ENCODE data around the gene NKAIN2.
"Not testable (repeated sequence)": the region's sequence is repeated elsewhere in the genome, so short reads cannot be mapped to it uniquely, and the experiment has no call there.

Gene NKAIN2

GRCh38 chr6:124436803-124437202, 633.1 kb downstream of the NKAIN2 start:
- no peak overlapping the region for H3K27ac Mint-ChIP-seq
- no peaks in the 10 kb centered on the region for H3K27me3 Mint-ChIP-seq
- H3K4me1 Mint-ChIP-seq (ENCODE audit: low read depth), result no peaks in the 10 kb centered on the region
- no peak for DNase-seq
- no peaks in the 10 kb centered on the region for H3K36me3 Mint-ChIP-seq (ENCODE audit: low read depth)
- no peaks in the 10 kb centered on the region for H3K9me3 Mint-ChIP-seq
- H3K4me3 Mint-ChIP-seq, result no peak overlapping the region

GRCh38 chr6:124438546-124439065, 634.9 kb downstream of the NKAIN2 start:
- no peaks in the 10 kb centered on the region for H3K27me3 Mint-ChIP-seq
- H3K4me3 Mint-ChIP-seq, result no peak overlapping the region
- no peaks in the 10 kb centered on the region for H3K4me1 Mint-ChIP-seq (ENCODE audit: low read depth)
- DNase-seq, result no peak
- no peaks in the 10 kb centered on the region for H3K9me3 Mint-ChIP-seq
- no peak overlapping the region for H3K27ac Mint-ChIP-seq
- no peaks in the 10 kb centered on the region for H3K36me3 Mint-ChIP-seq (ENCODE audit: low read depth)

- Mint-ChIP-seq H3K4me1 (ENCODE audit: low read depth) (no peaks in the 10 kb centered on the region), H3K27me3 (no peaks in the 10 kb centered on the region), H3K4me3 (no peak overlapping the region), H3K36me3 (ENCODE audit: low read depth) (no peaks in the 10 kb centered on the region), H3K27ac (no peak overlapping the region), H3K9me3 (no peaks in the 10 kb centered on the region)
- DNase-seq, result no peak
Measured at GRCh38 chr6:124441450-124441849, 637.8 kb downstream of the NKAIN2 start.

GRCh38 chr6:124443541-124443940, 639.9 kb downstream of the NKAIN2 start:
- H3K9me3 Mint-ChIP-seq, result no peaks in the 10 kb centered on the region
- no peak overlapping the region for H3K27ac Mint-ChIP-seq
- no peak overlapping the region for H3K4me3 Mint-ChIP-seq

GRCh38 chr6:124445581-124445980, 641.9 kb downstream of the NKAIN2 start:
- no peak overlapping the region for H3K4me3 Mint-ChIP-seq
- no peak for DNase-seq
- no peak overlapping the region for H3K27ac Mint-ChIP-seq
- no peaks in the 10 kb centered on the region for H3K4me1 Mint-ChIP-seq (ENCODE audit: low read depth)
- no peaks in the 10 kb centered on the region for H3K9me3 Mint-ChIP-seq
- H3K36me3 Mint-ChIP-seq (ENCODE audit: low read depth), result no peaks in the 10 kb centered on the region
- H3K27me3 Mint-ChIP-seq, result no peaks in the 10 kb centered on the region

More at GRCh38 chr6:124443541-124443940, 639.9 kb downstream of the NKAIN2 start:
- Mint-ChIP-seq H3K36me3 (ENCODE audit: low read depth) (no peaks in the 10 kb centered on the region), H3K4me1 (ENCODE audit: low read depth) (no peaks in the 10 kb centered on the region), H3K27me3 (no peaks in the 10 kb centered on the region)
- DNase-seq, result no peak

GRCh38 chr6:124446961-124447360, 643.3 kb downstream of the NKAIN2 start:
- H3K4me1 Mint-ChIP-seq (ENCODE audit: low read depth), result no peaks in the 10 kb centered on the region

GRCh38 chr6:124459268-124459667, 655.6 kb downstream of the NKAIN2 start:
- Mint-ChIP-seq H3K36me3 (ENCODE audit: low read depth) (no peaks in the 10 kb centered on the region), H3K27me3 (no peaks in the 10 kb centered on the region), H3K4me3 (no peak overlapping the region), H3K9me3 (peaks cover 2% of the 10 kb centered on the region), H3K4me1 (ENCODE audit: low read depth) (no peaks in the 10 kb centered on the region), H3K27ac (no peak overlapping the region)
- no peak for DNase-seq

More at GRCh38 chr6:124446961-124447360, 643.3 kb downstream of the NKAIN2 start:
- no peak for DNase-seq
- Mint-ChIP-seq H3K27me3 (no peaks in the 10 kb centered on the region), H3K4me3 (no peak overlapping the region), H3K36me3 (ENCODE audit: low read depth) (no peaks in the 10 kb centered on the region), H3K9me3 (no peaks in the 10 kb centered on the region), H3K27ac (no peak overlapping the region)

- Mint-ChIP-seq H3K4me3 (no peak overlapping the region), H3K36me3 (ENCODE audit: low read depth) (no peaks in the 10 kb centered on the region), H3K9me3 (peaks cover 2% of the 10 kb centered on the region), H3K27ac (no peak overlapping the region), H3K27me3 (no peaks in the 10 kb centered on the region), H3K4me1 (ENCODE audit: low read depth) (no peaks in the 10 kb centered on the region)
- no peak for DNase-seq
Measured at GRCh38 chr6:124462750-124463149, 659.1 kb downstream of the NKAIN2 start.

- Mint-ChIP-seq H3K4me1 (ENCODE audit: low read depth) (no peaks in the 10 kb centered on the region), H3K4me3 (no peak overlapping the region), H3K27ac (no peak overlapping the region), H3K27me3 (no peaks in the 10 kb centered on the region), H3K36me3 (ENCODE audit: low read depth) (no peaks in the 10 kb centered on the region), H3K9me3 (peaks cover 2% of the 10 kb centered on the region)
- no peak for DNase-seq
Measured at GRCh38 chr6:124463271-124463670, 659.6 kb downstream of the NKAIN2 start.

- not testable (repeated sequence) for H3K4me1 Mint-ChIP-seq (ENCODE audit: low read depth); H3K27me3 Mint-ChIP-seq; H3K27ac Mint-ChIP-seq; H3K4me3 Mint-ChIP-seq; DNase-seq; H3K9me3 Mint-ChIP-seq; H3K36me3 Mint-ChIP-seq (ENCODE audit: low read depth)
Measured at GRCh38 chr6:124464600-124464999, 660.9 kb downstream of the NKAIN2 start.

GRCh38 chr6:124466949-124467348, 663.3 kb downstream of the NKAIN2 start:
- Mint-ChIP-seq H3K4me1 (ENCODE audit: low read depth) (no peaks in the 10 kb centered on the region), H3K9me3 (no peaks in the 10 kb centered on the region), H3K4me3 (no peak overlapping the region), H3K27me3 (no peaks in the 10 kb centered on the region), H3K27ac (no peak overlapping the region), H3K36me3 (ENCODE audit: low read depth) (no peaks in the 10 kb centered on the region)
- DNase-seq, result no peak

- H3K4me3 Mint-ChIP-seq, result no peak overlapping the region
- H3K27me3 Mint-ChIP-seq, result no peaks in the 10 kb centered on the region
- no peak overlapping the region for H3K27ac Mint-ChIP-seq
- no peaks in the 10 kb centered on the region for H3K36me3 Mint-ChIP-seq (ENCODE audit: low read depth)
- no peaks in the 10 kb centered on the region for H3K9me3 Mint-ChIP-seq
- no peaks in the 10 kb centered on the region for H3K4me1 Mint-ChIP-seq (ENCODE audit: low read depth)
- DNase-seq, result no peak
Measured at GRCh38 chr6:124467366-124467765, 663.7 kb downstream of the NKAIN2 start.

- Mint-ChIP-seq H3K4me1 (ENCODE audit: low read depth) (no peaks in the 10 kb centered on the region), H3K4me3 (no peak overlapping the region), H3K27ac (no peak overlapping the region), H3K27me3 (no peaks in the 10 kb centered on the region), H3K9me3 (no peaks in the 10 kb centered on the region), H3K36me3 (ENCODE audit: low read depth) (no peaks in the 10 kb centered on the region)
- no peak for DNase-seq
Measured at GRCh38 chr6:124470803-124471202, 667.1 kb downstream of the NKAIN2 start.

- Mint-ChIP-seq H3K27me3 (no peaks in the 10 kb centered on the region), H3K36me3 (ENCODE audit: low read depth) (no peaks in the 10 kb centered on the region), H3K4me3 (no peak overlapping the region), H3K9me3 (no peaks in the 10 kb centered on the region), H3K4me1 (ENCODE audit: low read depth) (no peaks in the 10 kb centered on the region), H3K27ac (no peak overlapping the region)
- DNase-seq, result no peak
Measured at GRCh38 chr6:124475176-124475575, 671.5 kb downstream of the NKAIN2 start.

- no peak for DNase-seq
- Mint-ChIP-seq H3K27ac (no peak overlapping the region), H3K4me3 (no peak overlapping the region), H3K36me3 (ENCODE audit: low read depth) (no peaks in the 10 kb centered on the region), H3K27me3 (no peaks in the 10 kb centered on the region), H3K9me3 (peaks cover 2% of the 10 kb centered on the region), H3K4me1 (ENCODE audit: low read depth) (no peaks in the 10 kb centered on the region)
Measured at GRCh38 chr6:124478906-124479305, 675.2 kb downstream of the NKAIN2 start.

GRCh38 chr6:124479991-124480430, 676.3 kb downstream of the NKAIN2 start:
- Mint-ChIP-seq H3K4me3 (no peak overlapping the region), H3K9me3 (peaks cover 2% of the 10 kb centered on the region), H3K4me1 (ENCODE audit: low read depth) (no peaks in the 10 kb centered on the region), H3K27me3 (no peaks in the 10 kb centered on the region), H3K27ac (no peak overlapping the region), H3K36me3 (ENCODE audit: low read depth) (no peaks in the 10 kb centered on the region)
- no peak for DNase-seq
